Thyroid gland (tissue), 4 donors: Measurements from ENCODE around the gene MUC6.

Source experiments
- POLR2A ChIP-seq, 2 donors: fragments of 450-650 bp; IDR thresholded peaks; one replicate each; pipeline ENCODE4 v1.6.1; 2017; ENCODE audit warnings: antibody characterized with exemption in 2 of 2, mild to moderate bottlenecking in 2 of 2, moderate library complexity in 1 of 2
- TF ChIP-seq, protein P1 (sequence below), 6 experiments: fragments of 200-600 bp in 3 of 6; fragments of 450-650 bp in 3 of 6; sonication (generic) in 3 of 6; IDR thresholded peaks; one replicate each; pipeline ENCODE4 v1.5.1; 2016 to 2019; ENCODE audit warnings: antibody characterized with exemption in 6 of 6, mild to moderate bottlenecking in 2 of 6, inconsistent platforms in 1 of 6, moderate library complexity in 1 of 6

- TF ChIP-seq, protein P1, sequence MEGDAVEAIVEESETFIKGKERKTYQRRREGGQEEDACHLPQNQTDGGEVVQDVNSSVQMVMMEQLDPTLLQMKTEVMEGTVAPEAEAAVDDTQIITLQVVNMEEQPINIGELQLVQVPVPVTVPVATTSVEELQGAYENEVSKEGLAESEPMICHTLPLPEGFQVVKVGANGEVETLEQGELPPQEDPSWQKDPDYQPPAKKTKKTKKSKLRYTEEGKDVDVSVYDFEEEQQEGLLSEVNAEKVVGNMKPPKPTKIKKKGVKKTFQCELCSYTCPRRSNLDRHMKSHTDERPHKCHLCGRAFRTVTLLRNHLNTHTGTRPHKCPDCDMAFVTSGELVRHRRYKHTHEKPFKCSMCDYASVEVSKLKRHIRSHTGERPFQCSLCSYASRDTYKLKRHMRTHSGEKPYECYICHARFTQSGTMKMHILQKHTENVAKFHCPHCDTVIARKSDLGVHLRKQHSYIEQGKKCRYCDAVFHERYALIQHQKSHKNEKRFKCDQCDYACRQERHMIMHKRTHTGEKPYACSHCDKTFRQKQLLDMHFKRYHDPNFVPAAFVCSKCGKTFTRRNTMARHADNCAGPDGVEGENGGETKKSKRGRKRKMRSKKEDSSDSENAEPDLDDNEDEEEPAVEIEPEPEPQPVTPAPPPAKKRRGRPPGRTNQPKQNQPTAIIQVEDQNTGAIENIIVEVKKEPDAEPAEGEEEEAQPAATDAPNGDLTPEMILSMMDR (IDR thresholded peaks at IDR 0.05): no peak
- no peak for TF ChIP-seq POLR2A (IDR thresholded peaks at IDR 0.05)
These were observed 17.1 kb downstream of the MUC6 start for GRCh38 chr11:1019321-1019910.
